HepG2 (cell line): Measurements from ENCODE around the gene KLF6. TPM values are rescaled to one million over a fixed set of nuclear protein-coding genes. Genes with fewer than 3 reads are reported as not detected.

Source experiments
- BHLHE40 ChIP-seq: IDR thresholded peaks from 2 replicates; pipeline ENCODE4 v1.6.1; 2011; ENCODE audit warnings: low read length, improper control_type of control experiment
- DZIP1 ChIP-seq: sonication (generic); formaldehyde crosslinking; IDR thresholded peaks from 2 replicates; pipeline ENCODE4 v1.5.0; 2020; ENCODE audit warnings: mild to moderate bottlenecking, missing genetic modification reagents
- ELF1 ChIP-seq: sonication (generic); formaldehyde crosslinking; IDR thresholded peaks from 2 replicates; pipeline ENCODE4 v1.4.0; 2020; ENCODE audit warnings: missing genetic modification reagents
- EP300 ChIP-seq, 3 experiments: sonication (generic) in 1 of 3; formaldehyde crosslinking in 1 of 3; IDR thresholded peaks; 2 replicates each; pipeline versions ENCODE4 v1.5.1 to v1.6.1; 2011 to 2020; ENCODE audit warnings: low read depth in 2 of 3, low read length in 2 of 3, borderline replicate concordance in 1 of 3, improper control_type of control experiment in 1 of 3, mild to moderate bottlenecking in 1 of 3, missing genetic modification reagents in 1 of 3, moderate library complexity in 1 of 3
- GABPB1 ChIP-seq: IDR thresholded peaks from 2 replicates; pipeline ENCODE4 v1.6.1; 2016; ENCODE audit warnings: mild to moderate bottlenecking, missing genetic modification reagents, moderate library complexity, missing compliant biosample characterization
- HINFP ChIP-seq: sonication (generic); formaldehyde crosslinking; IDR thresholded peaks from 2 replicates; pipeline ENCODE4 v1.4.0; 2020; ENCODE audit warnings: low read depth, mild to moderate bottlenecking, missing genetic modification reagents
- HNF4A ChIP-seq: sonication (generic); formaldehyde crosslinking; IDR thresholded peaks from 2 replicates; pipeline ENCODE4 v1.4.0; 2020; ENCODE audit warnings: missing genetic modification reagents
- LCORL ChIP-seq, 2 experiments: fragments of 450-650 bp in 1 of 2; sonication (generic) in 1 of 2; formaldehyde crosslinking in 1 of 2; IDR thresholded peaks; 2 replicates each; pipeline versions ENCODE4 v1.5.0 to v1.6.1; 2017 to 2020; ENCODE audit warnings: antibody characterized with exemption in 1 of 2, missing genetic modification reagents in 1 of 2
- NCOA1 ChIP-seq: sonication (generic); formaldehyde crosslinking; IDR thresholded peaks from 2 replicates; pipeline ENCODE4 v1.9.0; 2021; ENCODE audit warnings: missing genetic modification reagents
- NR0B2 ChIP-seq: sonication (generic); formaldehyde crosslinking; IDR thresholded peaks from 2 replicates; pipeline ENCODE4 v1.4.0; 2020; ENCODE audit warnings: mild to moderate bottlenecking, missing genetic modification reagents
- SIN3B ChIP-seq: fragments of 150-350 bp; IDR thresholded peaks from 2 replicates; pipeline ENCODE4 v1.6.1; 2014; ENCODE audit warnings: low read length
- SP1 ChIP-seq, 2 experiments: fragments of 450-650 bp in 1 of 2; sonication (generic) in 1 of 2; formaldehyde crosslinking in 1 of 2; IDR thresholded peaks; 2 replicates each; pipeline versions ENCODE4 v1.4.0 to v1.6.1; 2016 to 2020; ENCODE audit warnings: missing genetic modification reagents in 1 of 2
- SP140L ChIP-seq: sonication (generic); formaldehyde crosslinking; IDR thresholded peaks from 2 replicates; pipeline ENCODE4 v1.4.0; 2020; ENCODE audit warnings: missing genetic modification reagents, borderline replicate concordance
- ZBED4 ChIP-seq: sonication (generic); formaldehyde crosslinking; IDR thresholded peaks from 2 replicates; pipeline ENCODE4 v1.4.0; 2020; ENCODE audit warnings: missing genetic modification reagents, borderline replicate concordance
- ZBTB7A ChIP-seq: sonication (generic); formaldehyde crosslinking; IDR thresholded peaks from 2 replicates; pipeline ENCODE4 v1.8.0; 2022; ENCODE audit warnings: mild to moderate bottlenecking, missing genetic modification reagents
- ZNF101 ChIP-seq: sonication (generic); formaldehyde crosslinking; IDR thresholded peaks from 2 replicates; pipeline ENCODE4 v1.4.0; 2020; ENCODE audit warnings: mild to moderate bottlenecking, low read depth, missing genetic modification reagents, borderline replicate concordance
- ZNF414 ChIP-seq: sonication (generic); formaldehyde crosslinking; IDR thresholded peaks from 2 replicates; pipeline ENCODE4 v1.5.0; 2020; ENCODE audit warnings: missing genetic modification reagents
- ZNF44 ChIP-seq: sonication (generic); formaldehyde crosslinking; IDR thresholded peaks from 2 replicates; pipeline ENCODE4 v1.5.1; 2020; ENCODE audit warnings: mild to moderate bottlenecking, missing genetic modification reagents
- ZNF619 ChIP-seq: sonication (generic); formaldehyde crosslinking; IDR thresholded peaks from 2 replicates; pipeline ENCODE4 v1.4.0; 2020; ENCODE audit warnings: mild to moderate bottlenecking, missing genetic modification reagents
- polyA plus RNA-seq, 8 experiments: library from polyadenylated mRNA; depleted of rRNA in 3 of 8; stranded (reverse) in 7 of 8; unstranded in 1 of 8; fragments of >200 nt; fragmentation: Illumina TruSeq in 4 of 8; extraction: Trizol in 4 of 8; gene quantifications; 2 replicates each; pipeline versions ENCODE4 v1.2.1 to v1.2.3, GENCODE V29; 2011 to 2016; ENCODE audit warnings: low read depth in 4 of 8, missing spikeins in 1 of 8, mixed read lengths in 1 of 8; ENCODE audit not compliant: insufficient read depth in 1 of 8
- total RNA-seq, 5 experiments: library from RNA; depleted of rRNA; stranded (reverse); fragments of >200 nt; fragmentation: Illumina TruSeq; extraction: Trizol; gene quantifications; 2 replicates each; pipeline ENCODE4 v1.2.3, GENCODE V29; 2016; ENCODE audit warnings: low read depth in 1 of 5

The KLF6 gene
- total and polyA plus RNA-seq, 2 of the 13 experiments (the other 11 are each of a cell fraction or from before 2014, with no cell fraction given) = 27.0 to 71.9 TPM

GRCh38 chr10:3766046-3766756, 18.8 kb downstream of the KLF6 start (continued):
- no peak for TF ChIP-seq ZNF101
- 0 out of 2 replicates have a peak, but pooled peaks have one; percentile 26 for TF ChIP-seq ZNF619 (CRISPR knock-in tag)
- TF ChIP-seq BHLHE40 = peak; percentile 54; the same call in 1 of the 2 replicates
- no peak for TF ChIP-seq ZNF44
- no peak for TF ChIP-seq NCOA1 (CRISPR knock-in tag)
- no peak for TF ChIP-seq NR0B2 (CRISPR knock-in tag)
- no peak for TF ChIP-seq SP1 (IDR thresholded peaks at IDR 0.05)
- no peak for TF ChIP-seq SP1 (CRISPR knock-in tag; IDR thresholded peaks at IDR 0.05)
- no peak for TF ChIP-seq ZBTB7A (CRISPR knock-in tag)
- TF ChIP-seq EP300 (IDR thresholded peaks at IDR 0.05; ENCODE audit: low read depth in 2 of 2, low read length in 2 of 2) = peak in 1 of 2 experiments; percentile 49; a peak in 2 of 4 replicates
- TF ChIP-seq EP300 (CRISPR knock-in tag; IDR thresholded peaks at IDR 0.05; ENCODE audit: borderline replicate concordance) = no peak; the same call in 1 of the 2 replicates
- 0 out of 2 replicates have a peak, but pooled peaks have one; percentile 54 for TF ChIP-seq HINFP
- no peak for TF ChIP-seq DZIP1
- peak; percentile 37; the same call in 1 of the 2 replicates for TF ChIP-seq GABPB1
- TF ChIP-seq SP140L (CRISPR knock-in tag) = no peak
- no peak for TF ChIP-seq ZNF414
- TF ChIP-seq HNF4A = peak; percentile 95
- no peak for TF ChIP-seq SIN3B
- TF ChIP-seq ELF1 (CRISPR knock-in tag) = peak; percentile 51
- TF ChIP-seq LCORL (IDR thresholded peaks at IDR 0.05) = no peak
- TF ChIP-seq LCORL (CRISPR knock-in tag; IDR thresholded peaks at IDR 0.05) = peak; percentile 74
- TF ChIP-seq ZBED4 (CRISPR knock-in tag) = peak; percentile 62; the same call in 1 of the 2 replicates
